H1 (cell line): ENCODE measurements around the gene CTSW.
A peak's percentile ranks its signal among the peaks of the same experiment; 100 is the strongest.

Source experiments
- BRCA1 ChIP-seq: IDR thresholded peaks from 2 replicates; pipeline ENCODE4 v1.6.1; 2012; ENCODE audit warnings: low read depth, low read length, improper control_type of control experiment
- CEBPB ChIP-seq: IDR thresholded peaks from 2 replicates; pipeline ENCODE4 v1.6.1; 2012; ENCODE audit warnings: low read depth, low read length
- EZH2 ChIP-seq: fragments of 200-600 bp; sonication (generic); IDR thresholded peaks from 2 replicates; pipeline ENCODE4 v1.7.1; 2012; ENCODE audit warnings: low read depth, mild to moderate bottlenecking, moderate library complexity, low read length, inconsistent platforms; ENCODE audit not compliant: severe bottlenecking
- JUN ChIP-seq: IDR thresholded peaks from 2 replicates; pipeline ENCODE4 v1.6.1; 2011; ENCODE audit warnings: low read depth, mild to moderate bottlenecking, improper control_type of control experiment, low read length
- POLR2A ChIP-seq, 2 experiments: IDR thresholded peaks; 1 replicate in 1 of 2; 2 replicates in 1 of 2; pipeline ENCODE4 v1.6.1; 2011; ENCODE audit warnings: low read depth in 2 of 2, low read length in 2 of 2, mild to moderate bottlenecking in 2 of 2; ENCODE audit errors: control extremely low read depth in 1 of 2
- RFX5 ChIP-seq: IDR thresholded peaks from 2 replicates; pipeline ENCODE4 v1.6.1; 2011; ENCODE audit warnings: low read depth, low read length, improper control_type of control experiment, borderline replicate concordance
- RNF2 ChIP-seq: fragments of 200-900, 300-1000 bp; sonication (generic); IDR thresholded peaks from 2 replicates; pipeline ENCODE4 v1.7.1; 2016; ENCODE audit warnings: borderline replicate concordance, low read depth, mild to moderate bottlenecking, antibody characterized with exemption, low read length; ENCODE audit not compliant: poor library complexity, severe bottlenecking; ENCODE audit errors: missing control alignments
- SIN3A ChIP-seq, 2 experiments: IDR thresholded peaks in 1 of 2; conservative IDR thresholded peaks in 1 of 2; 2 replicates each; pipeline ENCODE4 v1.6.1; 2011 to 2012; ENCODE audit warnings: low read length in 2 of 2, improper control_type of control experiment in 1 of 2, low read depth in 1 of 2, mild to moderate bottlenecking in 1 of 2
- SIX5 ChIP-seq: IDR thresholded peaks from 2 replicates; pipeline ENCODE4 v1.6.1; 2011; ENCODE audit warnings: mild to moderate bottlenecking, low read depth, low read length
- TEAD4 ChIP-seq: IDR thresholded peaks from 2 replicates; pipeline ENCODE4 v1.6.1; 2012; ENCODE audit warnings: low read depth, low read length, inconsistent platforms, mixed read lengths
- TF ChIP-seq, protein P1 (sequence below), 3 experiments: IDR thresholded peaks; 1 replicate in 2 of 3; 2 replicates in 1 of 3; pipeline versions ENCODE4 v1.5.1 to v1.6.1; 2011; ENCODE audit warnings: low read length in 3 of 3, mild to moderate bottlenecking in 3 of 3, inconsistent platforms in 2 of 3, low read depth in 1 of 3, moderate library complexity in 1 of 3; ENCODE audit not compliant: insufficient read depth in 1 of 3; ENCODE audit errors: control extremely low read depth in 1 of 3

DNA sequence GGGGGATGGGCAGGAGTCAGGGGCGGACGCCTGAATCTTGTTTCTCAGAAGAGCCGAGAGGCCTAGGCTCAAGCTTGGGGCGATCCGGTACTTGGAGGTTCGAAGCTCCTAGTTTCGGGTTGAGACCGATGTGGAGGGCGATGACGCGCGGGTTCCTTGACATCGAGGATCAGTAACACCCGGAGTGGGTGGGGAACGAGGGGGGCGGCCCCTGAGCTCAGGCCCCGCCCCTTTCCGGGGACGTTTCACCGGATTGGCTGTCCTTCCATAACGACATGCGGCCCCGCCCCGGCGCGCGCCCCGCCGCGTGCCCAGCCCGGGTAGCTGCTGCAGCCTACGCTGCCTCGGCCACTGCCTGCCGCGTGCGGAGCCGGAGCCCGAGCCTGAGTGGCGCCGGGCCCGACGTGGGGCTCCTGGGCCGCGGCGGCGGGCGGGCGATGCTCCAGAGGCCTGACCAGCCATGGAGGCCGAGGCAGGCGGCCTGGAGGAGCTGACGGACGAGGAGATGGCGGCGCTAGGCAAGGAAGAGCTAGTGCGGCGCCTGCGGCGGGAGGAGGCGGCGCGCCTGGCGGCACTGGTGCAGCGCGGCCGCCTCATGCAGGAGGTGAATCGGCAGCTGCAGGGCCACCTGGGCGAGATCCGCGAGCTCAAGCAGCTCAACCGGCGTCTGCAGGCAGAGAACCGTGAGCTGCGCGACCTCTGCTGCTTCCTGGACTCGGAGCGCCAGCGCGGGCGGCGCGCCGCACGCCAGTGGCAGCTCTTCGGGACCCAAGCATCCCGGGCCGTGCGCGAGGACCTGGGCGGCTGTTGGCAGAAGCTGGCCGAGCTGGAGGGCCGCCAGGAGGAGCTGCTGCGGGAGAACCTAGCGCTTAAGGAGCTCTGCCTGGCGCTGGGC lies 10.9 kb downstream of the CTSW start, which contains the start of gene CCDC85B:
- no peak for TF ChIP-seq TEAD4
- no peak for TF ChIP-seq SIX5
- no peak for TF ChIP-seq RFX5
- TF ChIP-seq, protein P1, sequence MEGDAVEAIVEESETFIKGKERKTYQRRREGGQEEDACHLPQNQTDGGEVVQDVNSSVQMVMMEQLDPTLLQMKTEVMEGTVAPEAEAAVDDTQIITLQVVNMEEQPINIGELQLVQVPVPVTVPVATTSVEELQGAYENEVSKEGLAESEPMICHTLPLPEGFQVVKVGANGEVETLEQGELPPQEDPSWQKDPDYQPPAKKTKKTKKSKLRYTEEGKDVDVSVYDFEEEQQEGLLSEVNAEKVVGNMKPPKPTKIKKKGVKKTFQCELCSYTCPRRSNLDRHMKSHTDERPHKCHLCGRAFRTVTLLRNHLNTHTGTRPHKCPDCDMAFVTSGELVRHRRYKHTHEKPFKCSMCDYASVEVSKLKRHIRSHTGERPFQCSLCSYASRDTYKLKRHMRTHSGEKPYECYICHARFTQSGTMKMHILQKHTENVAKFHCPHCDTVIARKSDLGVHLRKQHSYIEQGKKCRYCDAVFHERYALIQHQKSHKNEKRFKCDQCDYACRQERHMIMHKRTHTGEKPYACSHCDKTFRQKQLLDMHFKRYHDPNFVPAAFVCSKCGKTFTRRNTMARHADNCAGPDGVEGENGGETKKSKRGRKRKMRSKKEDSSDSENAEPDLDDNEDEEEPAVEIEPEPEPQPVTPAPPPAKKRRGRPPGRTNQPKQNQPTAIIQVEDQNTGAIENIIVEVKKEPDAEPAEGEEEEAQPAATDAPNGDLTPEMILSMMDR (IDR thresholded peaks at IDR 0.05; ENCODE audit: control extremely low read depth in 1 of 3, insufficient read depth in 1 of 3, low read depth in 1 of 3, low read length in 3 of 3) = peak in 2 of 3 experiments; percentile 25 to 45; a peak in 3 of 4 replicates
- TF ChIP-seq SIN3A (conservative IDR thresholded peaks at IDR 0.05 in 1 of 2, IDR thresholded peaks at IDR 0.05 in 1 of 2; ENCODE audit: low read depth in 1 of 2, low read length in 2 of 2) = no peak; a peak in 1 of 4 replicates
- no peak for TF ChIP-seq CEBPB
- TF ChIP-seq BRCA1 = no peak
- TF ChIP-seq POLR2A (IDR thresholded peaks at IDR 0.05; ENCODE audit: control extremely low read depth in 1 of 2, low read depth in 2 of 2, low read length in 2 of 2) = peak in 1 of 2 experiments; percentile 81; a peak in 2 of 3 replicates
- TF ChIP-seq EZH2 = peak; percentile 1
- no peak for TF ChIP-seq RNF2
- no peak for TF ChIP-seq JUN
